Hematopoietic multipotent progenitor cell treated with erythropoietin and hydrocortisone succinate and interleukin-3 and kit ligand, for 15 days (in vitro differentiated cells): ENCODE measurements around the gene SRD5A2.

Source experiments
- DNase-seq: peaks from one replicate; pipeline ENCODE4 v3.0.0-alpha.2; 2015; ENCODE audit warnings: low spot score

Gene SRD5A2

GRCh38 chr2:31580321-31581117, at the start of gene SRD5A2:
Gene SRD5A2, minus strand, starts transcription at chr2:31580938. Its CDS starts 38 bp downstream, at chr2:31580900.
- no peak for DNase-seq

DNA sequence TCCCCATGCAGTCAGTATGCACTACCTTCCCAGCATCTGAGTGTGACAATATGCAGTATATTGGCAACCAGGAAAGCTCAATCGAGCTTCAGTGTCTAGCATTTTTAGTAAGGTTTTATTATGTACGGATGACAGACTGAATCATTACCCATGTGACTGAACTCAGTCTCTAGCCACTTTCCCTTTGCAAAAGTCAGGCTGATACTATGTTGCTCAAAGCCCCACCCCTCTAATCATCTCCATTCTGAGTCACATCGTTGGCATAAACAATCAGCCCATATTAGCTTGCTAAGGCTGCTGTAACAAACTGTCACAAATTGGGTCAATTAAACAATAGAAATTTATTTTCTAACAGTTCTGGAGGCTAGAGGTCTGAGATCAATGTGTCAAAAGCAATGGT, 25.8 kb upstream of the SRD5A2 start:
- DNase-seq = no peak

DNA sequence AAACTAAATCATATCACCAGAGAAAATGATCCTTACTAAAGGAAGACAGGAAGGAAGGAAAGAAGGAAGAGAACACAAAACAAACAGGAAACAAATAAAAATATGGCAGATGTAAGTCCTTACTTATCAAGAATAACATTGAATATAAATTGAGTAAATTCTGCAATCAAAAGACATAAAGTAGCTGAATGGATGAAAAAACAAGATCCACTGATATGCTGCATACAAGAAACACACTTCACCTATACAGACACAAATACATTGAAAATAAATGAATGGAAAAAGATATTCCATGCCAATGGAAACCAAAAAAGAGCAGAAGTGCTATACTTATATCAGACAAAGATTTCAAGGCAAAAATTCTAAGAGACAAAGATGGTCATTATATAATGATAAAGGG, 18.0 kb upstream of the SRD5A2 start:
- no peak for DNase-seq

DNA sequence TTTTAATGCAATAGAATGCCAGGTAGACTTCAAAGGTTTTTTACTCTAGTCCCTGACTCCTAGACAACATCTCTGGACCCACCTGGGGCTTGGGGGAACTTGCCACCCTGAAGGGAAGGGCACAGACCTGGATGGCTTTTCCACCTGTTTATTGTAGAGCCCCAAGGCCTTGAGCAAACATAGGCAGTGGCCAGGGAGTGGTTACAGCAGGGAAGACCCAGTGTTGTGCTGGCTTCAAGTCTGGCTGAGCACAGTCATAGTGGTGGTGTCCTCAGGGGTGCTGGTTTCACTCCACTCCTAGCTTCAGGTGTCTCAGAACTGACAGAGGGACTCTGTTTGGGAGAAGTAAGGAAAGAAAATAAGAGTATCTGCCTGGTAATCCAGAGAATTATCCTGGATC, 5.5 kb upstream of the SRD5A2 start:
- no peak for DNase-seq

DNA sequence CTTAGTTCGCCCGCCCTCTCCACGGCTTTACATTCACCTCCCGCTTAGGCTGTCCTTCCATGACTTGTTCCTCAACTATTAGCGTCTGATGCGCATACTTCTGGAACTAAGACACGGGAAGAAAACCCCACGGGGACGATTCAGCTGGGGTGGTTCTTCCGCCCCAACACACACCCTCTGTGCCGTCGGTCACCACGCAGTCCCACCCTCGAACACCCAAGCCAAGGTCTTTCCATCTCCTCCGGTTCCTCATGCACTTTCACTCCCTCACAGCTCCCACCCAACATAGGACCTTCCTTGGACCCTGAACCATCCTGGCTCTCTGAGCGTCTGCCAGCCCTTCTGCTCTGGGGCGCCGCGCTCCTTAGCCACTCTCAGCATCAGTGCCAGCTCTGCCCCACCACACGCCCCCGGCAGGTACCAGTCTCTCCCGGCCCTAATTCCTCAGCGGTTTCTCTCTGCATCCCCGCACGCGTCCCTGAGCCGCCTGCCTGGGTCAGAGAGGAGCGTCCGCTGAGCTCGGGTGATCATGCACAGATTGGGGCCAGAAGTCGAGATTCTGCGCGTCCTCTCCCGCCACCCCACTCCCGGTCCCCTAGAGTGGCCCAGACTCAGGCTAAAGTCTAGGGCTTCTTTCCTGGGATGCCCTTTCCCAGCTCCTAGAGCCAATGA, 522 bp upstream of the SRD5A2 start:
- no peak for DNase-seq

DNA sequence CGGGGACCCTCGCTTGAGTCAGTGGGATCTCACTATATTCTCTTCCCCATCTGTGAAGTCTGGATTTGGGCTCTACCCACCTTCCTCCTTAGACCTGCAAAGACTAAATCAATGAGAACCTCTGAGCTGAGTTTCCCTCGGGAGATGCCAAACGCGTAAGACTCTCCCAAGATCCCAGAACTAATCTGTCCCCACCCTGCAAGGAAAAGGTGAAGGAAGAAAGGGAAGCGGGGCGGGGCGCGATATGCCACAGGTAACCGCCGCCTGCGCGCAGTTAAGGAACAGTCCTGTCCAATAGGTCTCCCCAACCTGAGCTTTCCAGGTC, 780 bp downstream of the SRD5A2 start:
- no peak for DNase-seq

DNA sequence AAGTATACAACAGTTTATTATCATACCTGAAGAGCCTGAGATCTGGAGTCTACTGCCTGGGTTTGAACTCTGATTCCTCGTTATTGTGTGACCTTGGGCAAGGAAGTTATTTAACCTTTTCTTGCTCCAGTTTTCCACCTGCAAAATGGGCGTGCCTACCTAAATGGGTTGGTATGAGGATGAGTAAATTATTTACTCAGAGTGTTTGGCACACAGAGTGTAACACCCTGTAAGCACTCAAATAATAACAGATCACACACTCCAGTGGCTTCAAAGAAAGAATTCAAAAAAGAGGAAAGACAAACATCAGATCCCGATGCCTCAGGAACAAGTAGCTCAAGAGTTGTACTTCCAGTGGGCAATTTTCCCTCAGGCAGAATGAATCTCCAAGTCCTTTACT, 2.4 kb downstream of the SRD5A2 start:
- no peak for DNase-seq

DNA sequence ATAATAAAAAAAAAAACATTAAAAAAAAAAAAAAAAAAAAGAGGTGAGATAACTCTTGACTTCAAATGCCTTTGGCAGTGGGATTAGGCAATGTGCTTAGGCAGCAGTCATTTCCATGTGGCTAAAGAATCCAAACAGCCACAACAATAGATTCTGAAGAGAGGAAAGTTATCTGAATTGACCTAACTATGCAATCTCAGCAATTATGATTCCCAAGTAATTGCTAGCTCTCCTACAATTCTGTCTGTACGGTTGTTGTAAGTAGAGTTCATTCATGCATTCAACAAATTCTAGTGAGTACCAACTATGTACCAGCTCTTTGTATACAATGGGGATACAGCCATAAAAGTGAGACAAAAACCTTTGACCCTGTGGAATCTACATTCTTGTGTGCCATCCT, 3.6 kb downstream of the SRD5A2 start:
- DNase-seq = no peak

DNA sequence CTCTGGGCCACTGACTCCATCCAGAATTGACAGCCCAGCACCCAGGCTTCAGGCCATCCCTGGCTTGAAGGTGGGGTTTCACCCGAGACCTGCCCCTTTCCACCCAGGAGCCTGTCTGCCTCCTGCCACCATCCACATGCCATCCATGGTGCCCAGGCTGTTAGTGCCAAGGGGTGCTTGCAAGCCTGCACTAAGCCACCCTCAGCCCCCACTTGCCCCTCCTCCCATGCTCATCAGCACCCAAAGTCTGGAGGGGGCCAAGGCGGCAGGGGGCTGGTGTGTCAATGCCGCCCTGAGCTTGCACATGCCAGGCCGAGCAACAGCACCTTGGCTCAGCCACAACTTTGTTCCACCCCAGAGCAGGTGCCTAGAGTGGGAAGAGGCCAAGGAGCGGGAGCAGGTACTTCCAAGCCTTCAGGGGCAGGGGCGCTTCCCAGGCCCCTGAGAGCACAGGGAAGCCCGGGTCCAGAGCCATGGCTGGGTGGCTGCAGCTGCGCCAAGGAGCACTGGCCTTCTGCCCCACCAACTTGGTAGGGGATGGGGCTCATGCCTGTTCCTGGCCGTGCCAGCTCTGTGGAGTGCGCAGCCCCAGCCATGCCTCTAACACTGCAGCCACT, 12.0 kb downstream of the SRD5A2 start:
- no peak for DNase-seq

- no peak for DNase-seq
Observed at GRCh38 chr2:31567679-31568078, 13.1 kb downstream of the SRD5A2 start.

- no peak for DNase-seq
Observed at GRCh38 chr2:31563273-31563839, 17.4 kb downstream of the SRD5A2 start.

DNA sequence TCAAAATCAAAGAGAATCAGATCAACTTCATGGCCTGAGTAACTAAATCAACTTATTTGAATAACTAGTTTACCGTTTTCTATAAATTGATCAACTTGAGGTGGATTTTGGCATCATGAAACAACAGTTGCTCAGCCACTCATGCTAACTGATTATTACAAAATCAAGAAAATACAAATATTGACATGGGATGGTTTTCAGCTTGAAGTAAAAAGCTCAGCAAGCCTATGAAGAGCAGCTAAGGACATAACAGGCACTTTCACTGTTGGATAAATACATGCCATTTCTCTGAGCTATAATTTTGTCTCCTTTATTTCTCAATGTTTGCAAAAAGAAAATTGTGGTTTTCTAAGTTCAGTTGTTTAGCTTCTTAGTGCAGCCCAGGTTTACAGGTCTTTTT, 18.9 kb downstream of the SRD5A2 start:
- no peak for DNase-seq

DNA sequence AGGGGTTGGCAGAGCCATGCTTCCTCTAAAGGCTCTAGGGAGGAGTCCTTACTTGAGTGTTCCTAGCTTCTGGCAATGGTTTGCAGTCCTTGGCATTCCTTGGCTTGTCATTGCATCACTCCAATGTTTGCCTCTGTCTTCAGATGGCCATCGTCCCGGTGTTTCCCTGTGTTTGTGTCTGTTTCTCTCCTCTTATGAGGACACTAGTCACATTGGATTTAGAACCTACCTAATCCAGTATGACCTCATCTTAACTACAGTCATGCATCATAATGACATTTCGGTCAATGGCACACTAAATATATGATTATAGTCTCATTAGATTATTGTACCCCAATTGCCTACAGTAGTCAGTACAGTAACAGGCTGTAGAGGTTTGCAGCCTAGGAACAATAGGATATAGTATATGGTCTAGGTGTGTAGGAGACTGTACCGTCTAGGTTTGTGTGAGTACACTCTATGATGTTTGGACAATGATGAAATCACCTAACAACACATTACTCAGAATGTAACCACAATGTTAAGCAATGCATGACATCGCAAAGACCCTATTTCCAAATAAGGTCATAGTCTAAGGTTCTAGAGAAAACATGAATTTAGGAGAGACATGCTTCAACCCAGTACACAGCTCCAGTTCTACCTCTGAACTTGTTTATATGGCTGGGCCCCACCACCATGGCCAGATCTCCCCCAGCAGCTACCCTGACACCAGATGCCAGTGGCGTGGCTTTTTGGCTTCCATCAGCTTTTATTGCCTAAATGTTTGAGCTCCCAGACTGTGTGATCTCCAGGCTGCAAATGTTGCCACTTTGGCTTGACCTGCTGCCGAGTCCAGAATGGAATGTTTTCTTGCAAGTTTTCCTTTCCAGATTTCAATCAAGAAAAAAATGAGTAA, 22.1 kb downstream of the SRD5A2 start:
- DNase-seq = no peak

DNA sequence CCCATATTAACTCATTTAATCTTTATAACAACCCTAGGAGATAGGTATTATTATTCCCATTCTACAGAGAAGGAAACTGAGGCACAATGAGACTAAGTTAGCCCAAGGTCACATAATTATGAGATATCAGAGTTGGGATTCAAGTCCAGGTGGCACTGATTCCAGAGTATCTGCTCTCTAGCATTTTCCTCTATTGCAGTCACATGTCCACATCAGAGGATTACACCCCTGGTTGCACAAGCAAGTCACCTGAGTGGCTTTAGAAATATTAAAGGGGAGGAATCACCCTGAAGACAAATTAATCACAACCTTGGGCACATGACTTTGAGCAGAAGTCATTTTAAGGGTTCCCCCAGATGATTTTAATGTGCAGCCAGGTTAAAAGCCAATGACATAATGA, 23.8 kb downstream of the SRD5A2 start:
- DNase-seq = no peak

DNA sequence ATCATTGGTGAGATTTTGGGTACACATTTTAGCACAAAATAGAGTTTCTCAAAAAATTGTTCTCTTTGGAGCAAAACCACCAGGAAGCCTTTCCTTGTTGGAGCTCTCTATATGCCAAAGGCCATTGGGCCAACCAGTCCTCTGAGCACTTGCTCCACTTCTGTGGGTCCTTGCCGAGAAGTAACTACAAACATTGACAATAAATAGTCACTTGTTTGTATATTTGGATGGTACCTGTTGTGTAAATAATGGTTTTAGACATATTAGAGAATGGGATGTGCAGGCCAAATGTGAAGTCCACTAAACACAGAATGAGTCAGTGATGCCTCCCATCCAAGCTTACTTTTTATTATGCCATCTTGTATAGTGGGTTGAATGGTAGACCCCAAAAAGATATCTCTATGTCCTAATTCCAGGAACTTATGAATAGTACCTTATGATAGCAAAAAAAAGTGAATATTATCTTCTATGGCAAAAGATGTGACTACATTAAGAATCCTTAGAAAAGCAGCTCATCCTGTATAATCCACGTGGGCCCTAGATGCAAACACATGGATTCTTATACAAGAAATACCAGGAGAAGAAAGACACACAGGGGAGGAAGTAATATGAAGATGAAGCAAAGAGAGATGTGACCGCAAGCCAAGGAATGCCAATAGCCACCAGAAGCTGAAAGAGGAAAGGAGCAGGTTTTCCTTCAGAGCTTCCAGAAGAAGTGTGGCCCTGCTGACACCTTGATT, 24.6 kb downstream of the SRD5A2 start:
- no peak for DNase-seq

GRCh38 chr2:31553362-31553761, 27.4 kb downstream of the SRD5A2 start:
- DNase-seq = no peak

GRCh38 chr2:31547485-31547884, 33.3 kb downstream of the SRD5A2 start:
- DNase-seq = no peak

- no peak for DNase-seq
Observed at GRCh38 chr2:31541853-31542252, 38.9 kb downstream of the SRD5A2 start.

- DNase-seq = no peak
Observed at GRCh38 chr2:31539505-31539904, 41.2 kb downstream of the SRD5A2 start.

DNA sequence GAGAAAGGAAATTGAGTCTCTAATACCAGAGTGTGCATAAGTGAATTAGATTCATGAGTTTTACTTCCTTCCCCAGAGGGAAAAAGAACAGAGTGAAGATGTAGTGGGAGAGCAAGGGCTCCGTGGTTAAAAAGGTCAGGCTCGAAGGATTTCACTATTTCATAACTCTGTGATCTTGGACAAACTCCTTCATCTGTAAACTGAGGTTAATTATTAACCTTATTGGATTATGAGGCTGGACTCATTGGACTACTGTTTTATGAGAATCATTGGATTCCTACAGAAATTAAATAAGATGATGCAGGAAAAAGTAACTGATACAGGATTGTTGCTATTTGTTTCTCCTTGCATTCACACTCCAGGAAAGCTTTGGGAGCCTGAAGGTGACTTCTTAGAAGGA, 45.0 kb downstream of the SRD5A2 start:
- no peak for DNase-seq

GRCh38 chr2:31534636-31535035, 46.1 kb downstream of the SRD5A2 start:
- no peak for DNase-seq
